ENCODE measurements around the gene ARPC4. TPM values are rescaled to one million over a fixed set of nuclear protein-coding genes. Genes with fewer than 3 reads are reported as not detected.

Gene ARPC4
- total and polyA plus RNA-seq, 7 experiments from 2014 or later, result 128 to 273 (median 183) TPM

DNA sequence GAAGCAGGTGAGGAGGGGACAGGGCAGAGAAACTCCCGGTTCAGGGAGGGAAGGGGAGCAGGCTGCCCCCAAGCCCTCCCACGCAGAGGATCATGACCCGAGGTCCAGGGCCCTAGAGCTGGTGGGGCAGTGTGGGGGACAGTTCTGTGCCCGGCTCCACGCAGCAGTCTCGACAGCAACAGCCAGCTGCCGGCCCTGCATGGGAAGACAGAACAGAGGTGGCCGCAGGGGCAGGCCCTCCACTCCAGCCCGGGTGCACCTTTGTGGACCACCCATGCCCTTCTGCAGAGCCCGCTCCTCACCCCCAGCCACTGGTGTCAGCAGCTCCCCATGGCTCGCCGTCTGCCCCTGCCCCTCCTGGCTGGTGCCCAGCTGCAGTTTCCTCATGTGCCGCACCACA is 35.5 kb upstream of the ARPC4 start:
- Mint-ChIP-seq H3K4me1 (peaks cover 10 to 24% (median 18%) of the 10 kb centered on the region in 7 donors), H3K27ac (no peak overlapping the region), H3K4me3 (no peak overlapping the region), H3K36me3 (peaks cover 5 to 35% (median 26%) of the 10 kb centered on the region in 5 donors), H3K9me3 (no peaks in the 10 kb centered on the region), H3K27me3 (no peaks in the 10 kb centered on the region)
- ATAC-seq (no peak), DNase-seq (no peak)
- H3K27ac ChIP-seq (ENCODE audit: low read depth, low read length), result no peak overlapping the region
- peaks cover 0 to 50% (median 3%) of the 10 kb centered on the region in 3 experiments for H3K36me3 ChIP-seq (ENCODE audit: control insufficient read depth in 2 of 3, insufficient read depth in 3 of 3, low read length in 3 of 3)
- POLR2A ChIA-PET, result interaction anchor here (0.7 kb wide), 1 partner anchor 15 kb away, joined by 3 read pairs; no protein-coding TSS in a partner anchor
- no peaks in the 10 kb centered on the region for H3K4me1 ChIP-seq (ENCODE audit: control insufficient read depth in 2 of 2, insufficient read depth in 2 of 2, low read length in 2 of 2)
- H3K4me3 ChIP-seq (ENCODE audit: low read length), result no peak overlapping the region
- intact Hi-C loops (cut with micrococcal nuclease), result no loop called here
- H3K27me3 ChIP-seq (ENCODE audit: control insufficient read depth in 2 of 2, insufficient read depth in 2 of 2, low read length in 2 of 2), result no peaks in the 10 kb centered on the region
- H3K9me3 ChIP-seq (ENCODE audit: control insufficient read depth in 2 of 3, low read length in 3 of 3), result no peaks in the 10 kb centered on the region
- CTCF ChIA-PET, result no interaction called here

- no peaks in the 10 kb centered on the region for H3K4me1 ChIP-seq (ENCODE audit: control insufficient read depth in 2 of 2, insufficient read depth in 2 of 2, low read length in 2 of 2)
- Mint-ChIP-seq H3K9me3 (no peaks in the 10 kb centered on the region), H3K4me1 (peaks cover 0 to 4% (median 3%) of the 10 kb centered on the region in 7 donors), H3K27me3 (no peaks in the 10 kb centered on the region), H3K36me3 (peaks cover 5 to 31% (median 15%) of the 10 kb centered on the region in 5 donors), H3K4me3 (no peak overlapping the region), H3K27ac (no peak overlapping the region)
- POLR2A ChIA-PET, result no interaction called here
- CTCF ChIA-PET, result no interaction called here
- H3K27ac ChIP-seq (ENCODE audit: low read depth, low read length), result no peak overlapping the region
- intact Hi-C loops (cut with micrococcal nuclease), result no loop called here
- no peaks in the 10 kb centered on the region for H3K27me3 ChIP-seq (ENCODE audit: control insufficient read depth in 2 of 2, insufficient read depth in 2 of 2, low read length in 2 of 2)
- H3K9me3 ChIP-seq (ENCODE audit: control insufficient read depth in 2 of 3, low read length in 3 of 3), result no peaks in the 10 kb centered on the region
- H3K4me3 ChIP-seq (ENCODE audit: low read length), result no peak overlapping the region
- DNase-seq (no peak), ATAC-seq (no peak)
- peaks cover 0 to 31% (median 3%) of the 10 kb centered on the region in 3 experiments for H3K36me3 ChIP-seq (ENCODE audit: control insufficient read depth in 2 of 3, insufficient read depth in 3 of 3, low read length in 3 of 3)
These were observed 31.9 kb upstream of the ARPC4 start for GRCh38 chr3:9760779-9761505.

DNA sequence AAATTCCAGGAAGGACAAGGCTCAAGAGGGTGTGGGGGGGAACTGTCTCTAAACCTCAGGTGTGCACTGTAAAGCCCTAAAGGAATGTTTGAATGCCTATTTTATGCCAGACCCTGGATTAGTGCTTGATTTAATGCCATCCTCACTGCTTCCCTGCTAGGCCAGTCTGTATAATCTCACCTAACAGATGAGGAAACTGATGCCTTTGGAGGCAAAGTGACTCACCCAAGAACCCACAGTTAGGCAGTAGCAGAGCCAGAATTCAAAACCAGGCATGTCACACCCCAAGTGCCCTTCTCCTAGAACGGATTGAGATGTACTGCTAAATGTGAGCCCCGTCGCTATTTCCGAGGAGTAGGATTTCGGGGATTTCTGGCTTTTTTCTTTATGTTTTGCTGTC is 31.0 kb upstream of the ARPC4 start:
- H3K9me3 Mint-ChIP-seq, result no peaks in the 10 kb centered on the region
- DNase-seq, result no peak
- Histone ChIP-seq H3K9me3 (ENCODE audit: control insufficient read depth in 2 of 3, low read length in 3 of 3) (no peaks in the 10 kb centered on the region), H3K27me3 (ENCODE audit: control insufficient read depth in 2 of 2, insufficient read depth in 2 of 2, low read length in 2 of 2) (no peaks in the 10 kb centered on the region), H3K4me1 (ENCODE audit: control insufficient read depth in 2 of 2, insufficient read depth in 2 of 2, low read length in 2 of 2) (no peaks in the 10 kb centered on the region), H3K27ac (ENCODE audit: low read depth, low read length) (no peak overlapping the region), H3K36me3 (ENCODE audit: control insufficient read depth in 2 of 3, insufficient read depth in 3 of 3, low read length in 3 of 3) (peaks cover 0 to 21% (median 3%) of the 10 kb centered on the region in 3 experiments), H3K4me3 (ENCODE audit: low read length) (no peak overlapping the region)
- peaks cover 0 to 7% (median 5%) of the 10 kb centered on the region in 7 donors for H3K4me1 Mint-ChIP-seq
- no peak overlapping the region for H3K27ac Mint-ChIP-seq
- ATAC-seq, result no peak
- no peak overlapping the region for H3K4me3 Mint-ChIP-seq
- POLR2A ChIA-PET, result no interaction called here
- intact Hi-C loops (cut with micrococcal nuclease), result no loop called here
- CTCF ChIA-PET, result no interaction called here
- peaks cover 5 to 29% (median 15%) of the 10 kb centered on the region in 5 donors for H3K36me3 Mint-ChIP-seq
- no peaks in the 10 kb centered on the region for H3K27me3 Mint-ChIP-seq

DNA sequence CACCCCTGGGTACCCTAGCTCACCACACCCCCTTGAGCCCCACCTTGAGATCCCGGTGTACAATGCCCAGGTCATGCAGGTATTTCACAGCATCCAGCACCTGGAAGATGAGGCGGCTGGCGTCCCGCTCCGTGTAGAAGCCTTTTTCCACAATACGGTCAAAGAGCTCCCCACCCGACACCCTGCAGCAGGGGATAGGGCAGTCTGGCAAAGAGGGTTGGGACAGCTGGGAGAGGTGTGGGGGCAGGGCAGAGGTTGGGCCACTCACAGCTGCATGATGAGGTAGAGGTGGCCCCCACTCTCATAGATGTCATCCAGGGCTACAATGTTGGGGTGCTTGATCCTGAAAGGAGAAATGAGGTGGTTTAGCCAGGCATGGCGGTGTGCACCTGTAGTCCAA is 30.0 kb upstream of the ARPC4 start:
- peaks cover 5 to 30% (median 15%) of the 10 kb centered on the region in 5 donors for H3K36me3 Mint-ChIP-seq
- H3K27ac ChIP-seq (ENCODE audit: low read depth, low read length), result no peak overlapping the region
- peaks cover 5 to 14% (median 9%) of the 10 kb centered on the region in 7 donors for H3K4me1 Mint-ChIP-seq
- H3K9me3 ChIP-seq (ENCODE audit: control insufficient read depth in 2 of 3, low read length in 3 of 3), result no peaks in the 10 kb centered on the region
- no peak overlapping the region for H3K27ac Mint-ChIP-seq
- no peaks in the 10 kb centered on the region for H3K4me1 ChIP-seq (ENCODE audit: control insufficient read depth in 2 of 2, insufficient read depth in 2 of 2, low read length in 2 of 2)
- intact Hi-C loops (cut with micrococcal nuclease), result no loop called here
- no peaks in the 10 kb centered on the region for H3K27me3 ChIP-seq (ENCODE audit: control insufficient read depth in 2 of 2, insufficient read depth in 2 of 2, low read length in 2 of 2)
- CTCF ChIA-PET, result no interaction called here
- DNase-seq (no peak), ATAC-seq (no peak)
- POLR2A ChIA-PET, result interaction anchor here (1.7 kb wide), 1 partner anchor 17 kb away, joined by 4 read pairs; no protein-coding TSS in a partner anchor
- H3K27me3 Mint-ChIP-seq, result no peaks in the 10 kb centered on the region
- H3K9me3 Mint-ChIP-seq, result no peaks in the 10 kb centered on the region
- H3K4me3 ChIP-seq (ENCODE audit: low read length), result no peak overlapping the region
- no peak overlapping the region for H3K4me3 Mint-ChIP-seq
- H3K36me3 ChIP-seq (ENCODE audit: control insufficient read depth in 2 of 3, insufficient read depth in 3 of 3, low read length in 3 of 3), result peaks cover 0 to 12% (median 3%) of the 10 kb centered on the region in 3 experiments

GRCh38 chr3:9765865-9766264 is 27.0 kb upstream of the ARPC4 start:
- ATAC-seq, result no peak
- Histone ChIP-seq H3K9me3 (ENCODE audit: control insufficient read depth in 2 of 3, low read length in 3 of 3) (no peaks in the 10 kb centered on the region), H3K4me3 (ENCODE audit: low read length) (no peak overlapping the region), H3K27me3 (ENCODE audit: control insufficient read depth in 2 of 2, insufficient read depth in 2 of 2, low read length in 2 of 2) (no peaks in the 10 kb centered on the region), H3K4me1 (ENCODE audit: control insufficient read depth in 2 of 2, insufficient read depth in 2 of 2, low read length in 2 of 2) (peaks cover 8 to 13% of the 10 kb centered on the region in 2 donors), H3K27ac (ENCODE audit: low read depth, low read length) (no peak overlapping the region), H3K36me3 (ENCODE audit: control insufficient read depth in 2 of 3, insufficient read depth in 3 of 3, low read length in 3 of 3) (no peaks in the 10 kb centered on the region)
- peak overlapping the region in 1 of 9 donors; percentile 70 for H3K27ac Mint-ChIP-seq
- CTCF ChIA-PET, result interaction anchor here (0.7 kb wide), 1 partner anchor 15 kb away, joined by 3 read pairs; no protein-coding TSS in a partner anchor
- peaks cover 13 to 36% (median 22%) of the 10 kb centered on the region in 7 donors for H3K4me1 Mint-ChIP-seq
- intact Hi-C loops (cut with micrococcal nuclease), result no loop called here
- peaks cover 0 to 1% (median 0%) of the 10 kb centered on the region in 5 donors for H3K27me3 Mint-ChIP-seq
- H3K36me3 Mint-ChIP-seq, result peaks cover 0 to 18% (median 3%) of the 10 kb centered on the region in 5 donors
- H3K4me3 Mint-ChIP-seq, result no peak overlapping the region
- DNase-seq, result no peak
- H3K9me3 Mint-ChIP-seq, result no peaks in the 10 kb centered on the region
- POLR2A ChIA-PET, result interaction anchor here (1.3 kb wide), 1 partner anchor 27 kb away, joined by 3 read pairs; the partner anchor contains the start of genes ARPC4 and TADA3

DNA sequence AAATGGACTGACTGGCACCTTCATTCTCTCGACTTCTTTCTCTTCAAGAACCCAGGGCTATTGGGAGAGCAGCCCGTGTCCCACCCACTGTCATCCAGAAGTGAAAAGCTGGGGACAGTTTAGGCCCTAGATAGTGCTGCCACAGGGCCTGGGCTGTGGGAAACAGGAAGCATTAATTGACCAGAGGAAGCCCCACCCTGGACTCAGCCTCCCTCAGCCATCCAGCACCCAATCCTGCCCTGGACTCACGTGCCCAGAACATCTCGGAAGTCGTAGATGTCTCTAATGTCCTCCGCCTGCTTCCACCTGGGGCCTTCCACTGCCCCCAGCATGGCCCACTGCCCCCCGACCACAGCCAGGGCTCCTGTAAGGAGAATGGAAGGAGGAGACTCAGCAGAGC is 25.5 kb upstream of the ARPC4 start:
- no peaks in the 10 kb centered on the region for H3K9me3 ChIP-seq (ENCODE audit: control insufficient read depth in 2 of 3, low read length in 3 of 3)
- ChIA-PET POLR2A (interaction anchor here (0.7 kb wide), 2 partner anchors 16 to 34 kb away, joined by 3 read pairs; no protein-coding TSS in a partner anchor), CTCF (no interaction called here)
- H3K36me3 Mint-ChIP-seq, result peaks cover 0 to 12% (median 0%) of the 10 kb centered on the region in 5 donors
- no peak overlapping the region for H3K4me3 ChIP-seq (ENCODE audit: low read length)
- no peaks in the 10 kb centered on the region for H3K36me3 ChIP-seq (ENCODE audit: control insufficient read depth in 2 of 3, insufficient read depth in 3 of 3, low read length in 3 of 3)
- peaks cover 8 to 13% of the 10 kb centered on the region in 2 donors for H3K4me1 ChIP-seq (ENCODE audit: control insufficient read depth in 2 of 2, insufficient read depth in 2 of 2, low read length in 2 of 2)
- H3K27me3 Mint-ChIP-seq, result peaks cover 0 to 3% (median 0%) of the 10 kb centered on the region in 5 donors
- no peaks in the 10 kb centered on the region for H3K27me3 ChIP-seq (ENCODE audit: control insufficient read depth in 2 of 2, insufficient read depth in 2 of 2, low read length in 2 of 2)
- no peaks in the 10 kb centered on the region for H3K9me3 Mint-ChIP-seq
- DNase-seq (no peak), ATAC-seq (peak; percentile 70)
- peaks cover 13 to 41% (median 24%) of the 10 kb centered on the region in 7 donors for H3K4me1 Mint-ChIP-seq
- intact Hi-C loops (cut with micrococcal nuclease), result no loop called here
- H3K4me3 Mint-ChIP-seq, result peak overlapping the region in 1 of 10 donors; percentile 17
- H3K27ac Mint-ChIP-seq, result peak overlapping the region in 4 of 9 donors; percentile 1 to 57 (median 22)
- no peak overlapping the region for H3K27ac ChIP-seq (ENCODE audit: low read depth, low read length)
